PC-3 (cell line): ENCODE measurements around the gene CMSS1. TPM values are rescaled to one million over a fixed set of nuclear protein-coding genes. Genes with fewer than 3 reads are reported as not detected.

ENCODE experiments used
- ATAC-seq: fragments of 200-7000 bp; cut with Tn5 transposase; 2 replicates; pipeline ENCODE4 v1.9.1; 2020; ENCODE audit warnings: mild to moderate bottlenecking, moderate library complexity
- BruUV-seq: library from RNA; stranded (reverse); fragments of 400-500 nt; replicated peaks from 2 replicates; lab custom pipeline; 2021; lab: Mats Ljungman, UMichigan
- CTCF ChIA-PET: fragments of 300-600 bp; sonication (Branson Sonifier 250); formaldehyde crosslinking; loops from one replicate; lab custom pipeline; 2022; ENCODE audit warnings: antibody characterized with exemption; lab: Charles Lee
- POLR2A ChIA-PET: fragments of 300-600 bp; sonication (Branson Sonifier 250); formaldehyde crosslinking; loops from one replicate; lab custom pipeline; 2022; ENCODE audit warnings: antibody characterized with exemption; ENCODE audit not compliant: unreplicated experiment; lab: Charles Lee
- DNase-seq: peaks from one replicate; pipeline ENCODE4 v3.0.0-alpha.2; 2015
- H2AFZ ChIP-seq: fragments of 300-600 bp; sonication (generic); 2 replicates; pipeline ENCODE4 v1.6.0; 2016; ENCODE audit warnings: antibody characterized with exemption, low read length
- H3F3A ChIP-seq: fragments of 300-600 bp; sonication (generic); one replicate; pipeline ENCODE4 v1.6.0; 2017; ENCODE audit warnings: antibody characterized with exemption, low read length, control low read depth, mild to moderate bottlenecking; ENCODE audit not compliant: unreplicated experiment
- H3K27ac ChIP-seq: fragments of 300-600 bp; sonication (generic); 2 replicates; pipeline ENCODE4 v1.5.1; 2016; ENCODE audit warnings: mild to moderate bottlenecking, low read length
- H3K27me3 ChIP-seq: fragments of 300-600 bp; sonication (generic); 2 replicates; pipeline ENCODE4 v1.6.1; 2016; ENCODE audit warnings: low read length, mixed read lengths
- H3K36me3 ChIP-seq: fragments of 300-600 bp; sonication (generic); 2 replicates; pipeline ENCODE4 v1.6.1; 2016; ENCODE audit warnings: low read depth, mixed run types, low read length, mixed read lengths
- H3K4me1 ChIP-seq: fragments of 300-600 bp; sonication (generic); 2 replicates; pipeline ENCODE4 v1.5.1; 2016; ENCODE audit warnings: low read length; ENCODE audit not compliant: insufficient read depth
- H3K4me2 ChIP-seq: fragments of 300-600 bp; sonication (generic); 2 replicates; pipeline ENCODE4 v1.6.0; 2016; ENCODE audit warnings: low read length
- H3K4me3 ChIP-seq: fragments of 300-600 bp; sonication (generic); 2 replicates; pipeline ENCODE4 v1.5.1; 2016; ENCODE audit warnings: mild to moderate bottlenecking, low read length, mixed read lengths
- H3K79me2 ChIP-seq: fragments of 300-600 bp; sonication (generic); 2 replicates; pipeline ENCODE4 v1.6.1; 2017; ENCODE audit warnings: low read length, mixed read lengths
- H3K9ac ChIP-seq: fragments of 300-600 bp; sonication (generic); 2 replicates; pipeline ENCODE4 v1.6.0; 2016; ENCODE audit warnings: mild to moderate bottlenecking, low read length
- H3K9me2 ChIP-seq: fragments of 300-600 bp; sonication (generic); replicated peaks from 2 replicates; pipeline ENCODE4 v1.6.1; 2016; ENCODE audit warnings: mixed run types, low read length, mixed read lengths
- H3K9me3 ChIP-seq: fragments of 300-600 bp; sonication (generic); 2 replicates; pipeline ENCODE4 v1.6.1; 2016; ENCODE audit warnings: low read length, mixed read lengths
- H4K20me1 ChIP-seq: fragments of 300-600 bp; sonication (generic); 2 replicates; pipeline ENCODE4 v1.6.1; 2016; ENCODE audit warnings: low read length, mixed read lengths
- EZH2 ChIP-seq: fragments of 300-600 bp; sonication (generic); IDR thresholded peaks from one replicate; pipeline ENCODE4 v1.6.1; 2017; ENCODE audit warnings: antibody characterized with exemption, mild to moderate bottlenecking, low read length; ENCODE audit not compliant: unreplicated experiment
- EZH2phosphoT487 ChIP-seq: fragments of 300-600 bp; sonication (generic); IDR thresholded peaks from 2 replicates; pipeline ENCODE4 v1.6.1; 2018; ENCODE audit warnings: mild to moderate bottlenecking, antibody characterized with exemption, low read length, borderline replicate concordance
- intact Hi-C: fragments of 100-400 bp; cut with micrococcal nuclease; formaldehyde crosslinking; loops from 2 replicates; pipeline ENCODE4 v1.9.0; 2023
- total RNA-seq: library from RNA; depleted of rRNA; stranded (reverse); fragments of >200 nt; gene quantifications from 2 replicates; pipeline ENCODE4 v1.2.3, GENCODE V29; 2014
- TF ChIP-seq, protein P1 (sequence below): fragments of 300-600 bp; sonication (generic); conservative IDR thresholded peaks from 2 replicates; pipeline ENCODE4 v1.5.1; 2017; ENCODE audit warnings: antibody characterized with exemption, low read depth, mild to moderate bottlenecking, low read length

Gene CMSS1
- total RNA-seq, 1 experiment from 2014 or later: 63.1 TPM

GRCh38 chr3:99772671-99773070, 45.0 kb upstream of the CMSS1 start:
- Histone ChIP-seq H3K4me1 (peaks cover 24% of the 10 kb centered on the region), H3K36me3 (no peaks in the 10 kb centered on the region), H3K27me3 (no peaks in the 10 kb centered on the region), H4K20me1 (no peaks in the 10 kb centered on the region), H3K9me3 (no peaks in the 10 kb centered on the region), H3K9ac (no peak overlapping the region), H2AFZ (no peak overlapping the region), H3K4me2 (no peak overlapping the region), H3K27ac (no peak overlapping the region), H3K79me2 (no peaks in the 10 kb centered on the region), H3F3A (no peaks in the 10 kb centered on the region), H3K9me2 (no peaks in the 10 kb centered on the region), H3K4me3 (no peak overlapping the region)
- ChIA-PET POLR2A (interaction anchor here (0.6 kb wide), 1 partner anchor 489 kb away, joined by 4 read pairs; no protein-coding TSS in a partner anchor), CTCF (no interaction called here)
- no TSS peak for BruUV-seq
- intact Hi-C loops: no loop called here
- TF ChIP-seq, protein P1, sequence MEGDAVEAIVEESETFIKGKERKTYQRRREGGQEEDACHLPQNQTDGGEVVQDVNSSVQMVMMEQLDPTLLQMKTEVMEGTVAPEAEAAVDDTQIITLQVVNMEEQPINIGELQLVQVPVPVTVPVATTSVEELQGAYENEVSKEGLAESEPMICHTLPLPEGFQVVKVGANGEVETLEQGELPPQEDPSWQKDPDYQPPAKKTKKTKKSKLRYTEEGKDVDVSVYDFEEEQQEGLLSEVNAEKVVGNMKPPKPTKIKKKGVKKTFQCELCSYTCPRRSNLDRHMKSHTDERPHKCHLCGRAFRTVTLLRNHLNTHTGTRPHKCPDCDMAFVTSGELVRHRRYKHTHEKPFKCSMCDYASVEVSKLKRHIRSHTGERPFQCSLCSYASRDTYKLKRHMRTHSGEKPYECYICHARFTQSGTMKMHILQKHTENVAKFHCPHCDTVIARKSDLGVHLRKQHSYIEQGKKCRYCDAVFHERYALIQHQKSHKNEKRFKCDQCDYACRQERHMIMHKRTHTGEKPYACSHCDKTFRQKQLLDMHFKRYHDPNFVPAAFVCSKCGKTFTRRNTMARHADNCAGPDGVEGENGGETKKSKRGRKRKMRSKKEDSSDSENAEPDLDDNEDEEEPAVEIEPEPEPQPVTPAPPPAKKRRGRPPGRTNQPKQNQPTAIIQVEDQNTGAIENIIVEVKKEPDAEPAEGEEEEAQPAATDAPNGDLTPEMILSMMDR: no peak
- no peak for TF ChIP-seq EZH2
- TF ChIP-seq EZH2phosphoT487: no peak
- no peak for ATAC-seq
- no peak for DNase-seq

GRCh38 chr3:99774467-99774866, 43.2 kb upstream of the CMSS1 start:
- H3K4me2 ChIP-seq: no peak overlapping the region
- H4K20me1 ChIP-seq: no peaks in the 10 kb centered on the region
- no peak overlapping the region for H3K4me3 ChIP-seq
- peak; percentile 72 for DNase-seq
- POLR2A ChIA-PET: no interaction called here
- H3K9me2 ChIP-seq: no peaks in the 10 kb centered on the region
- BruUV-seq: no TSS peak
- no peaks in the 10 kb centered on the region for H3K9me3 ChIP-seq
- H2AFZ ChIP-seq: no peak overlapping the region
- TF ChIP-seq EZH2 (no peak), EZH2phosphoT487 (no peak)
- TF ChIP-seq, protein P1: no peak
- peak; percentile 86 for ATAC-seq
- CTCF ChIA-PET: interaction anchor here (0.5 kb wide), 1 partner anchor 58 kb away, joined by 5 read pairs; no protein-coding TSS in a partner anchor
- H3F3A ChIP-seq: no peaks in the 10 kb centered on the region
- no peaks in the 10 kb centered on the region for H3K27me3 ChIP-seq
- intact Hi-C loops: no loop called here
- H3K9ac ChIP-seq: no peak overlapping the region
- no peaks in the 10 kb centered on the region for H3K36me3 ChIP-seq
- no peaks in the 10 kb centered on the region for H3K79me2 ChIP-seq
- H3K27ac ChIP-seq: no peak overlapping the region
- H3K4me1 ChIP-seq: peaks cover 24% of the 10 kb centered on the region

GRCh38 chr3:99776516-99777209, 41.0 kb upstream of the CMSS1 start:
- intact Hi-C loops: no loop called here
- CTCF ChIA-PET: no interaction called here
- no peaks in the 10 kb centered on the region for H3K79me2 ChIP-seq
- H4K20me1 ChIP-seq: no peaks in the 10 kb centered on the region
- BruUV-seq: no TSS peak
- TF ChIP-seq EZH2 (no peak), EZH2phosphoT487 (no peak)
- TF ChIP-seq, protein P1: no peak
- H3K4me2 ChIP-seq: peak overlapping the region; percentile 7; the same call in 1 of the 2 replicates
- ATAC-seq (peak; percentile 13), DNase-seq (peak; percentile 80)
- H3F3A ChIP-seq: no peaks in the 10 kb centered on the region
- no peak overlapping the region for H3K4me3 ChIP-seq
- no peaks in the 10 kb centered on the region for H3K36me3 ChIP-seq
- H3K4me1 ChIP-seq: peaks cover 33% of the 10 kb centered on the region
- no peaks in the 10 kb centered on the region for H3K9me2 ChIP-seq
- POLR2A ChIA-PET: interaction anchor here (0.7 kb wide), 1 partner anchor 8 kb away, joined by 4 read pairs; no protein-coding TSS in a partner anchor
- H3K9ac ChIP-seq: no peak overlapping the region
- no peaks in the 10 kb centered on the region for H3K27me3 ChIP-seq
- H3K27ac ChIP-seq: no peak overlapping the region
- no peak overlapping the region for H2AFZ ChIP-seq
- no peaks in the 10 kb centered on the region for H3K9me3 ChIP-seq
